C4-2B (cell line): Measurements from ENCODE around the gene UBQLN2.

Source experiments
- ZFX ChIP-seq: fragments of 450-650 bp; IDR thresholded peaks from 2 replicates; pipeline ENCODE4 v1.6.1; 2017
- TF ChIP-seq, protein P1 (sequence below): fragments of 450-650 bp; conservative IDR thresholded peaks from 2 replicates; pipeline ENCODE4 v1.5.1; 2017; ENCODE audit warnings: mild to moderate bottlenecking

DNA sequence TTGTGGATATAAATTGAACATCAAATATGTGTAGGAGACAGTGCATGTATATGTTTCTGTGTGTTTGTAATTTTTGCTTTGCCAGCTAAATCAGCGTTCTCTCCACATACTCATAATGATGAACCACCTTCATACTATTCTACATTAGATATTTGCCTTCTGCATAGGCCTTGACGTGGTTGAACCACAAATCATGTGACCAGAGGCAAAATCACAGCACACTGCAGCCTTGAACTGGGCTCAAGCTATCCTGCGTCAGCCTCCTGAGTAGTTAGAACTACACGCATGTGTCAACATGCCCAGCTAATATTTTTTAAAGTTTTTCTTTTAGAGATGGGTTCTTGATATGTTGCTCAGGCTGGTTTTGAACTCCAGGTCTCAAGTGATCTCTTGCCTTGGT, 9.5 kb downstream of the UBQLN2 start:
- TF ChIP-seq, protein P1, sequence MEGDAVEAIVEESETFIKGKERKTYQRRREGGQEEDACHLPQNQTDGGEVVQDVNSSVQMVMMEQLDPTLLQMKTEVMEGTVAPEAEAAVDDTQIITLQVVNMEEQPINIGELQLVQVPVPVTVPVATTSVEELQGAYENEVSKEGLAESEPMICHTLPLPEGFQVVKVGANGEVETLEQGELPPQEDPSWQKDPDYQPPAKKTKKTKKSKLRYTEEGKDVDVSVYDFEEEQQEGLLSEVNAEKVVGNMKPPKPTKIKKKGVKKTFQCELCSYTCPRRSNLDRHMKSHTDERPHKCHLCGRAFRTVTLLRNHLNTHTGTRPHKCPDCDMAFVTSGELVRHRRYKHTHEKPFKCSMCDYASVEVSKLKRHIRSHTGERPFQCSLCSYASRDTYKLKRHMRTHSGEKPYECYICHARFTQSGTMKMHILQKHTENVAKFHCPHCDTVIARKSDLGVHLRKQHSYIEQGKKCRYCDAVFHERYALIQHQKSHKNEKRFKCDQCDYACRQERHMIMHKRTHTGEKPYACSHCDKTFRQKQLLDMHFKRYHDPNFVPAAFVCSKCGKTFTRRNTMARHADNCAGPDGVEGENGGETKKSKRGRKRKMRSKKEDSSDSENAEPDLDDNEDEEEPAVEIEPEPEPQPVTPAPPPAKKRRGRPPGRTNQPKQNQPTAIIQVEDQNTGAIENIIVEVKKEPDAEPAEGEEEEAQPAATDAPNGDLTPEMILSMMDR, result no peak
- TF ChIP-seq ZFX, result no peak
